ENCODE measurements around the gene TSKS. TPM values are rescaled to one million over a fixed set of nuclear protein-coding genes. Genes with fewer than 3 reads are reported as not detected.

The TSKS gene, protein sequence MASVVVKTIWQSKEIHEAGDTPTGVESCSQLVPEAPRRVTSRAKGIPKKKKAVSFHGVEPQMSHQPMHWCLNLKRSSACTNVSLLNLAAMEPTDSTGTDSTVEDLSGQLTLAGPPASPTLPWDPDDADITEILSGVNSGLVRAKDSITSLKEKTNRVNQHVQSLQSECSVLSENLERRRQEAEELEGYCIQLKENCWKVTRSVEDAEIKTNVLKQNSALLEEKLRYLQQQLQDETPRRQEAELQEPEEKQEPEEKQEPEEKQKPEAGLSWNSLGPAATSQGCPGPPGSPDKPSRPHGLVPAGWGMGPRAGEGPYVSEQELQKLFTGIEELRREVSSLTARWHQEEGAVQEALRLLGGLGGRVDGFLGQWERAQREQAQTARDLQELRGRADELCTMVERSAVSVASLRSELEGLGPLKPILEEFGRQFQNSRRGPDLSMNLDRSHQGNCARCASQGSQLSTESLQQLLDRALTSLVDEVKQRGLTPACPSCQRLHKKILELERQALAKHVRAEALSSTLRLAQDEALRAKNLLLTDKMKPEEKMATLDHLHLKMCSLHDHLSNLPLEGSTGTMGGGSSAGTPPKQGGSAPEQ
- total RNA-seq = not detected in 2 replicates

DNA sequence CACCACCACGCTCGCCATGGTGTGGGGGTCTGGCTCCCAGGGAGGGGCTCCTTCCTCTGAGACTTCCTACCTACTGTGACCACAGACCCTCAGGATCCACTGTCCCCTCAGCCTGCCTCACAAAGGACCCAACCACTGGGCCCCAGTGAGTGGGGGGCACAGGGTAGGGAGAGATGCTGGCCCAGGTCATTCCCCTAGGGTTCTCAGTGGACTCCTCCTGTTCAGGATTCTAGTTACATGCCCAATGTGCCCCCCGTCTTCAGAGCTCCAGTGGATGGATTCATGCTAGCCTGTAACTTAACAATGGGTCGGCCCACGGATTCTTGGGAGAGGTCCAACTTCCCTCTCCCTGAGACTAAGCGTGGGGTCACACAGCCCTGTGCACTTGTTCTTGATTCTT lies at the start of gene TSKS:
Gene TSKS (minus strand): TSS at position 77 of the 400 bp plus-strand sequence. CDS start 59 bp downstream, at position 18.

DNA sequence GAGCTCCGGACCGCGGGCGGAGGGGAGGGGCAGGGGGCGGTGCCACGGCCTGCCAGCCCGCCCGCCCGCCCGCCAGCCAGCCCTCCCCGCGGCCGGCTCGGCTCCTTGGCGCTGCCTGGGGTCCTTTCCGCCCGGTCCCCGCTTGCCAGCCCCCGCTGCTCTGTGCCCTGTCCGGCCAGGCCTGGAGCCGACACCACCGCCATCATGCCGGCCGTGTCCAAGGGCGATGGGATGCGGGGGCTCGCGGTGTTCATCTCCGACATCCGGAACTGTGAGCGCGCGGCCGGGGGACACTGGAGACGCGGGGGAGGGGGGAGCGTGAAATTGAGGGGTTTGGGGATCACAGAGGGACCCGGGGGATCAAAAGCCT lies 3.8 kb upstream of the TSKS start, which contains the start of gene AP2A1:
Gene AP2A1 (plus strand): TSS at position 72 of the 370 bp plus-strand sequence. CDS start 133 bp downstream, at position 205.

DNA sequence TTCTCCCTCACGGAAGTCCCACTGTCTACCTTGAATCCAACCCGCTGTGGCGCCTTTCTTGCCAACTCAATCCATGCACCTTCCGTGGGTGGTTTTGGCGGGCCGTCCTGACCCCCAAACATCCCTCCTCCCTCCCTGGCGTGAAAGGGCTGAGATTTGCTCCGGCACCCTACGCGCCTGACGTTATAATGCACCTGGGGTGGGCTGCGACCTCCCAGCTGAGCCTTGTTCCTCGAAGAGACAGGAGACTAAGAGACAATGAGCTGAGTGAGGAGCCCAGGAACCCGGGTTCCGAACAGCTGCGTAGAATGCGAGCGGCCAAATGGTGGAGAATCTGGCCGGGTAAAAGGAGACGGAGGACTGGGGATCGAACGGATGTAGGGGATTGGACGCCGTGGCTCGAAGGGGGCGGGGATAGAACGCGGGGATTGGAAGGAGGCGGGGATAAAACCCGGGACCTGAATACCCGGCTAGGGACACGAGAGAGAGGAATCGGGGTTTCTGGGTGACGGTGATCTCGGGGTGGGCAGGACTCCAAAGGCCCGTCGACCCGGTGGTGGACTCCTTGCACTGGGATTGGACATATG lies 72.4 kb downstream of the TSKS start, which contains the start of gene CPT1C:
Gene CPT1C (plus strand): TSS at position 461 of the 587 bp plus-strand sequence. CDS start 1,137 bp downstream, outside the sequence.

Small RNA genes within 50 kb of the gene (small RNA-seq; reads per million reads assigned to genes)
- gene MIR6799 (not detected), gene RNU6-841P (not detected)

Other genes starting within 250 kb of the TSKS start
- gene RCN3, start 235.3 kb downstream of the TSKS start, total RNA-seq = 20.3 and 62.4 TPM in 2 replicates
- 171 and 222 TPM in 2 replicates for gene NOSIP, start 182.8 kb downstream of the TSKS start, total RNA-seq
- 6.5 and 8.5 TPM in 2 replicates for gene PRRG2, start 182.0 kb downstream of the TSKS start, total RNA-seq
- 5.3 and 5.9 TPM in 2 replicates for gene PRR12, start 172.1 kb downstream of the TSKS start, total RNA-seq
- 30.6 and 65.3 TPM in 2 replicates for gene RRAS, start 123.2 kb downstream of the TSKS start, total RNA-seq
- 19.4 and 35.6 TPM in 2 replicates for gene SCAF1, start 121.1 kb downstream of the TSKS start, total RNA-seq
- gene IRF3, start 97.4 kb downstream of the TSKS start, total RNA-seq = 38.5 and 43.2 TPM in 2 replicates
- 9.4 and 9.5 TPM in 2 replicates for gene BCL2L12, start 97.4 kb downstream of the TSKS start, total RNA-seq
- gene PRMT1, start 86.0 kb downstream of the TSKS start, total RNA-seq = 388 and 419 TPM in 2 replicates
- gene ADM5, start 73.7 kb downstream of the TSKS start, total RNA-seq = 0.98 and 1.9 TPM in 2 replicates
- 22.9 and 25.0 TPM in 2 replicates for gene CPT1C, start 72.2 kb downstream of the TSKS start, total RNA-seq
- gene AP2A1, start 3.7 kb upstream of the TSKS start, total RNA-seq = 103 and 114 TPM in 2 replicates
- 12.3 and 16.7 TPM in 2 replicates for gene FUZ, start 50.0 kb upstream of the TSKS start, total RNA-seq
- gene MED25, start 55.0 kb upstream of the TSKS start, total RNA-seq = 27.0 and 28.1 TPM in 2 replicates
- 43.8 and 78.1 TPM in 2 replicates for gene PTOV1, start 87.9 kb upstream of the TSKS start, total RNA-seq
- gene PNKP, start 104.3 kb upstream of the TSKS start, total RNA-seq = 51.5 and 58.5 TPM in 2 replicates
- 11.8 and 12.1 TPM in 2 replicates for gene AKT1S1, start 114.0 kb upstream of the TSKS start, total RNA-seq
- gene TBC1D17, start 114.4 kb upstream of the TSKS start, total RNA-seq = 12.8 and 15.4 TPM in 2 replicates
- 2.6 and 6.2 TPM in 2 replicates for gene IL4I1, start 133.6 kb upstream of the TSKS start, total RNA-seq
- 18.6 and 19.5 TPM in 2 replicates for gene ATF5, start 165.9 kb upstream of the TSKS start, total RNA-seq
- gene NUP62, start 166.2 kb upstream of the TSKS start, total RNA-seq = 46.4 and 51.3 TPM in 2 replicates
- not detected in 2 replicates for gene SIGLEC11, start 197.9 kb upstream of the TSKS start, total RNA-seq

All from vein endothelial cell (primary cell).